ENCODE measurements around the gene RHOV. TPM values are rescaled to one million over a fixed set of nuclear protein-coding genes. Genes with fewer than 3 reads are reported as not detected.
A peak's percentile ranks its signal among the peaks of the same experiment; 100 is the strongest.

The RHOV gene
- total and polyA plus RNA-seq, 10 of the 15 experiments (the other 5 are each of a cell fraction or from before 2014, with no cell fraction given), result 0.24 to 39.3 (median 9.3) TPM

DNA sequence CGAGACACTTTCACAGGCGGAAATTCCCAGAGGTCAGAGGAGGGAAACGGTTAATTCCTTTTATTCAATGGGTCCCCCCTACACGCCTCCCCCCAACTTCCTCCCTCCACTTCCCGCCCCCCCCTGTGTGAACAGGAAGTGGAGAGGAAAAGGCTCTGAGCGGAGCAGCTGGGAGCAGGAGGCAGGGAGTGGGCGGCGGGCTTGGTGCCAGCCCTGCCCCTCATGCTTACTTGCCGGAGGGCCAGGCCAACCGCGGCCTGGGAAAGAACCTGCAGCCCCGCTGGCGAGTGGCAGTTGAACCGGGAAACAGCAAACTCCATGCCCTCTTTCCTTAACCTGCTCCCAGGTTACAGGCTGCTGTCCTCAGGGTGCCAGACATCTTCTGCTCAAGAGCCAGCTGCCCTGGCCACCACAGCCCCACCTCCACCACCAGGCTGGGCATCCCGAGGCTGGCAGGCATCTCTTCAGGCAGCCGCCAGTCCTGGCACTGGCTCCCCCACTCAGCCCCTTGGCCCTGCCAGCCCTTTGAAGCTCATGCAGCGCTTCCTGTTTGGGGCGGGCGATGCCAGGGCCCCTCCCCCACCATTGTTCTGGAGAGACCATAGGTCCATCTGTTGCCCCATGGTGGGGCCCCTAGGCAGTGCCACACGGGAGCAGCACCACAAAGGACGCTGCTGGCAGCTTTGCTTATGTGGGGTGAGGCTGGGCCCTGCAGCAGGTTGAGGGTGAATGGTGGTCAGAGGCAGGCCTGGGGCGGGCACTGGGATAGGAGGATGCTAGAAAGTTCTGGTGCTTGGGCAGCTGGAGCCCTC is 33.2 kb upstream of the RHOV start (continued):
- TF ChIP-seq, protein P1, sequence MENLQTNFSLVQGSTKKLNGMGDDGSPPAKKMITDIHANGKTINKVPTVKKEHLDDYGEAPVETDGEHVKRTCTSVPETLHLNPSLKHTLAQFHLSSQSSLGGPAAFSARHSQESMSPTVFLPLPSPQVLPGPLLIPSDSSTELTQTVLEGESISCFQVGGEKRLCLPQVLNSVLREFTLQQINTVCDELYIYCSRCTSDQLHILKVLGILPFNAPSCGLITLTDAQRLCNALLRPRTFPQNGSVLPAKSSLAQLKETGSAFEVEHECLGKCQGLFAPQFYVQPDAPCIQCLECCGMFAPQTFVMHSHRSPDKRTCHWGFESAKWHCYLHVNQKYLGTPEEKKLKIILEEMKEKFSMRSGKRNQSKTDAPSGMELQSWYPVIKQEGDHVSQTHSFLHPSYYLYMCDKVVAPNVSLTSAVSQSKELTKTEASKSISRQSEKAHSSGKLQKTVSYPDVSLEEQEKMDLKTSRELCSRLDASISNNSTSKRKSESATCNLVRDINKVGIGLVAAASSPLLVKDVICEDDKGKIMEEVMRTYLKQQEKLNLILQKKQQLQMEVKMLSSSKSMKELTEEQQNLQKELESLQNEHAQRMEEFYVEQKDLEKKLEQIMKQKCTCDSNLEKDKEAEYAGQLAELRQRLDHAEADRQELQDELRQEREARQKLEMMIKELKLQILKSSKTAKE (IDR thresholded peaks at IDR 0.05; ENCODE audit: low read depth, poor library complexity, severe bottlenecking), result no peak
- TF ChIP-seq RELA (IDR thresholded peaks at IDR 0.05; ENCODE audit: borderline replicate concordance, partially characterized antibody) (no peak), SPI1 (IDR thresholded peaks at IDR 0.05; ENCODE audit: borderline replicate concordance, insufficient read depth, low read depth, low read length) (peak; percentile 44; the same call in 1 of the 2 replicates), ZBTB11 (CRISPR knock-in tag; IDR thresholded peaks at IDR 0.05) (no peak), DPF2 (IDR thresholded peaks at IDR 0.05) (peak; percentile 17; the same call in 1 of the 2 replicates), ZZZ3 (IDR thresholded peaks at IDR 0.05; ENCODE audit: control insufficient read depth, insufficient read length, low read depth) (no peak), EGR1 (IDR thresholded peaks at IDR 0.05; ENCODE audit: borderline replicate concordance in 1 of 2, low read depth in 2 of 2, low read length in 2 of 2) (peak in 1 of 2 experiments; percentile 83; a peak in 2 of 3 replicates), ASH2L (IDR thresholded peaks at IDR 0.05; ENCODE audit: borderline replicate concordance, low read depth) (no peak), BHLHE40 (IDR thresholded peaks at IDR 0.05; ENCODE audit: borderline replicate concordance in 1 of 2, low read depth in 2 of 2, low read length in 1 of 2) (no peak), MYB (IDR thresholded peaks at IDR 0.05; ENCODE audit: borderline replicate concordance, low read depth, low read length) (no peak), KDM1A (IDR thresholded peaks at IDR 0.05; ENCODE audit: borderline replicate concordance) (no peak)
- TF ChIP-seq, protein P2, sequence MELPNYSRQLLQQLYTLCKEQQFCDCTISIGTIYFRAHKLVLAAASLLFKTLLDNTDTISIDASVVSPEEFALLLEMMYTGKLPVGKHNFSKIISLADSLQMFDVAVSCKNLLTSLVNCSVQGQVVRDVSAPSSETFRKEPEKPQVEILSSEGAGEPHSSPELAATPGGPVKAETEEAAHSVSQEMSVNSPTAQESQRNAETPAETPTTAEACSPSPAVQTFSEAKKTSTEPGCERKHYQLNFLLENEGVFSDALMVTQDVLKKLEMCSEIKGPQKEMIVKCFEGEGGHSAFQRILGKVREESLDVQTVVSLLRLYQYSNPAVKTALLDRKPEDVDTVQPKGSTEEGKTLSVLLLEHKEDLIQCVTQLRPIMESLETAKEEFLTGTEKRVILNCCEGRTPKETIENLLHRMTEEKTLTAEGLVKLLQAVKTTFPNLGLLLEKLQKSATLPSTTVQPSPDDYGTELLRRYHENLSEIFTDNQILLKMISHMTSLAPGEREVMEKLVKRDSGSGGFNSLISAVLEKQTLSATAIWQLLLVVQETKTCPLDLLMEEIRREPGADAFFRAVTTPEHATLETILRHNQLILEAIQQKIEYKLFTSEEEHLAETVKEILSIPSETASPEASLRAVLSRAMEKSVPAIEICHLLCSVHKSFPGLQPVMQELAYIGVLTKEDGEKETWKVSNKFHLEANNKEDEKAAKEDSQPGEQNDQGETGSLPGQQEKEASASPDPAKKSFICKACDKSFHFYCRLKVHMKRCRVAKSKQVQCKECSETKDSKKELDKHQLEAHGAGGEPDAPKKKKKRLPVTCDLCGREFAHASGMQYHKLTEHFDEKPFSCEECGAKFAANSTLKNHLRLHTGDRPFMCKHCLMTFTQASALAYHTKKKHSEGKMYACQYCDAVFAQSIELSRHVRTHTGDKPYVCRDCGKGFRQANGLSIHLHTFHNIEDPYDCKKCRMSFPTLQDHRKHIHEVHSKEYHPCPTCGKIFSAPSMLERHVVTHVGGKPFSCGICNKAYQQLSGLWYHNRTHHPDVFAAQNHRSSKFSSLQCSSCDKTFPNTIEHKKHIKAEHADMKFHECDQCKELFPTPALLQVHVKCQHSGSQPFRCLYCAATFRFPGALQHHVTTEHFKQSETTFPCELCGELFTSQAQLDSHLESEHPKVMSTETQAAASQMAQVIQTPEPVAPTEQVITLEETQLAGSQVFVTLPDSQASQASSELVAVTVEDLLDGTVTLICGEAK (IDR thresholded peaks at IDR 0.05; ENCODE audit: borderline replicate concordance), result peak; percentile 28; the same call in 1 of the 2 replicates
- TF ChIP-seq, protein P3, sequence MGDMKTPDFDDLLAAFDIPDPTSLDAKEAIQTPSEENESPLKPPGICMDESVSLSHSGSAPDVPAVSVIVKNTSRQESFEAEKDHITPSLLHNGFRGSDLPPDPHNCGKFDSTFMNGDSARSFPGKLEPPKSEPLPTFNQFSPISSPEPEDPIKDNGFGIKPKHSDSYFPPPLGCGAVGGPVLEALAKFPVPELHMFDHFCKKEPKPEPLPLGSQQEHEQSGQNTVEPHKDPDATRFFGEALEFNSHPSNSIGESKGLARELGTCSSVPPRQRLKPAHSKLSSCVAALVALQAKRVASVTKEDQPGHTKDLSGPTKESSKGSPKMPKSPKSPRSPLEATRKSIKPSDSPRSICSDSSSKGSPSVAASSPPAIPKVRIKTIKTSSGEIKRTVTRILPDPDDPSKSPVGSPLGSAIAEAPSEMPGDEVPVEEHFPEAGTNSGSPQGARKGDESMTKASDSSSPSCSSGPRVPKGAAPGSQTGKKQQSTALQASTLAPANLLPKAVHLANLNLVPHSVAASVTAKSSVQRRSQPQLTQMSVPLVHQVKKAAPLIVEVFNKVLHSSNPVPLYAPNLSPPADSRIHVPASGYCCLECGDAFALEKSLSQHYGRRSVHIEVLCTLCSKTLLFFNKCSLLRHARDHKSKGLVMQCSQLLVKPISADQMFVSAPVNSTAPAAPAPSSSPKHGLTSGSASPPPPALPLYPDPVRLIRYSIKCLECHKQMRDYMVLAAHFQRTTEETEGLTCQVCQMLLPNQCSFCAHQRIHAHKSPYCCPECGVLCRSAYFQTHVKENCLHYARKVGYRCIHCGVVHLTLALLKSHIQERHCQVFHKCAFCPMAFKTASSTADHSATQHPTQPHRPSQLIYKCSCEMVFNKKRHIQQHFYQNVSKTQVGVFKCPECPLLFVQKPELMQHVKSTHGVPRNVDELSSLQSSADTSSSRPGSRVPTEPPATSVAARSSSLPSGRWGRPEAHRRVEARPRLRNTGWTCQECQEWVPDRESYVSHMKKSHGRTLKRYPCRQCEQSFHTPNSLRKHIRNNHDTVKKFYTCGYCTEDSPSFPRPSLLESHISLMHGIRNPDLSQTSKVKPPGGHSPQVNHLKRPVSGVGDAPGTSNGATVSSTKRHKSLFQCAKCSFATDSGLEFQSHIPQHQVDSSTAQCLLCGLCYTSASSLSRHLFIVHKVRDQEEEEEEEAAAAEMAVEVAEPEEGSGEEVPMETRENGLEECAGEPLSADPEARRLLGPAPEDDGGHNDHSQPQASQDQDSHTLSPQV (IDR thresholded peaks at IDR 0.05), result no peak
